K562 (cell line): Measurements from ENCODE around the gene HOXA11. TPM values are rescaled to one million over a fixed set of nuclear protein-coding genes. Genes with fewer than 3 reads are reported as not detected.

Source experiments
- ATAC-seq: fragments of 200-7000 bp; cut with Tn5 transposase; 3 replicates; pipeline ENCODE4 v1.9.1; 2020; ENCODE audit warnings: moderate library complexity
- BruUV-seq: library from RNA; stranded (reverse); fragments of 400-500 nt; replicated peaks from 2 replicates; lab custom pipeline; 2021; lab: Mats Ljungman, UMichigan
- CTCF ChIA-PET: fragments of 300-600 bp; formaldehyde crosslinking; extraction: SDS; loops from one replicate; lab custom pipeline; 2021; ENCODE audit warnings: low intra/inter-chr PET ratio; lab: Yijun Ruan, JAX
- POLR2A ChIA-PET: fragments of 300-600, 350-650 bp; sonication (Branson Sonifier 250); formaldehyde crosslinking; extraction: SDS; loops from one replicate; lab custom pipeline; 2021; ENCODE audit warnings: antibody characterized with exemption, inconsistent platforms; lab: Yijun Ruan, JAX
- DNase-seq, 4 experiments: peaks; one replicate each; pipeline versions ENCODE4 v3.0.0 to v3.0.0-alpha.2; 2011 to 2018; ENCODE audit warnings: low spot score in 3 of 4, mixed read lengths in 3 of 4; ENCODE audit errors: extremely low read depth in 1 of 4
- FAIRE-seq: peaks from 2 replicates; lab custom pipeline; 2011; peaks lifted over from hg19 to GRCh38; lab: Jason Lieb, UNC
- H2AFZ ChIP-seq: 2 replicates; pipeline ENCODE4 v1.6.0; 2011; ENCODE audit warnings: low read depth, low read length, control low read depth, inconsistent platforms
- H3K27ac ChIP-seq: fragments of 200-600 bp; 3 replicates; pipeline ENCODE4 v1.8.0; 2011; ENCODE audit warnings: low read depth, mild to moderate bottlenecking, control low read depth, inconsistent platforms, low read length, moderate library complexity, mixed read lengths; ENCODE audit errors: extremely low read depth
- H3K27me3 ChIP-seq, 2 experiments: fragments of 300-600 bp in 1 of 2; 2 replicates in 1 of 2; 3 replicates in 1 of 2; pipeline versions ENCODE4 v1.6.0 to v1.8.0; 2011; ENCODE audit warnings: inconsistent platforms in 2 of 2, low read length in 2 of 2, mild to moderate bottlenecking in 1 of 2, mixed read lengths in 1 of 2, moderate library complexity in 1 of 2; ENCODE audit not compliant: control insufficient read depth in 2 of 2, insufficient read depth in 2 of 2
- H3K36me3 ChIP-seq: fragments of 300-600 bp; 3 replicates; pipeline ENCODE4 v1.8.0; 2011; ENCODE audit warnings: mild to moderate bottlenecking, low read length, inconsistent platforms; ENCODE audit not compliant: control insufficient read depth, insufficient read depth
- H3K4me1 ChIP-seq, 2 experiments: fragments of 200-600 bp in 1 of 2; replicated peaks in 1 of 2; 2 replicates in 1 of 2; 3 replicates in 1 of 2; pipeline versions ENCODE4 v1.5.1 to v1.8.0; 2011; ENCODE audit warnings: inconsistent platforms in 2 of 2, low read length in 2 of 2, mild to moderate bottlenecking in 1 of 2, mixed read lengths in 1 of 2, moderate library complexity in 1 of 2; ENCODE audit not compliant: control insufficient read depth in 2 of 2, insufficient read depth in 2 of 2
- H3K4me2 ChIP-seq: 2 replicates; pipeline ENCODE4 v1.6.1; 2011; ENCODE audit warnings: low read length, control low read depth, inconsistent platforms, mixed read lengths; ENCODE audit not compliant: insufficient read depth
- H3K4me3 ChIP-seq: fragments of 200-600 bp; sonication (generic), shearing (Covaris generic); 2 replicates; pipeline ENCODE4 v1.5.1; 2016; ENCODE audit warnings: control low read depth, inconsistent platforms
- H3K79me2 ChIP-seq: fragments of 200-600 bp; 3 replicates; pipeline ENCODE4 v1.8.0; 2011; ENCODE audit warnings: low read length, inconsistent platforms; ENCODE audit not compliant: control insufficient read depth, insufficient read depth
- H3K9ac ChIP-seq, 2 experiments: 2 replicates each; pipeline versions ENCODE4 v1.6.0 to v1.6.1; 2011; ENCODE audit warnings: low read depth in 2 of 2, low read length in 2 of 2, control low read depth in 1 of 2, inconsistent platforms in 1 of 2, mild to moderate bottlenecking in 1 of 2, mixed read lengths in 1 of 2; ENCODE audit not compliant: insufficient read depth in 1 of 2
- H3K9me1 ChIP-seq: one replicate; pipeline ENCODE4 v1.6.0; 2011; ENCODE audit warnings: inconsistent platforms, mild to moderate bottlenecking, low read length, moderate library complexity; ENCODE audit not compliant: control insufficient read depth, insufficient read depth
- H3K9me3 ChIP-seq: replicated peaks from 2 replicates; pipeline ENCODE4 v1.5.1; 2011; ENCODE audit warnings: low read depth, low read length, inconsistent platforms; ENCODE audit not compliant: control insufficient read depth, insufficient read depth
- H4K20me1 ChIP-seq: replicated peaks from 2 replicates; pipeline ENCODE4 v1.6.1; 2011; ENCODE audit warnings: low read length, inconsistent platforms, mixed read lengths; ENCODE audit not compliant: control insufficient read depth, insufficient read depth
- CBX1 ChIP-seq: sonication (generic); IDR thresholded peaks from 2 replicates; pipeline ENCODE4 v1.6.1; 2016; ENCODE audit warnings: antibody characterized with exemption, low read depth, mild to moderate bottlenecking
- FOXA3 ChIP-seq, 2 experiments: fragments of 450-650 bp in 1 of 2; sonication (generic) in 1 of 2; formaldehyde crosslinking; IDR thresholded peaks in 1 of 2; conservative IDR thresholded peaks in 1 of 2; 2 replicates each; pipeline versions ENCODE4 v1.4.0 to v1.8.0; 2020 to 2022; ENCODE audit warnings: mild to moderate bottlenecking in 2 of 2, missing genetic modification reagents in 1 of 2
- FOXO4 ChIP-seq: fragments of 450-650 bp; formaldehyde crosslinking; IDR thresholded peaks from 2 replicates; pipeline ENCODE4 v1.4.0; 2020; ENCODE audit warnings: mild to moderate bottlenecking, moderate library complexity
- GTF2E2 ChIP-seq: fragments of 200-800 bp; sonication (Bioruptor generic); IDR thresholded peaks from 2 replicates; pipeline ENCODE4 v1.6.1; 2016; ENCODE audit warnings: missing genetic modification characterization, missing compliant biosample characterization
- KAT8 ChIP-seq: fragments of 450-650 bp; IDR thresholded peaks from 2 replicates; pipeline ENCODE4 v1.6.1; 2016; ENCODE audit warnings: low read depth, mild to moderate bottlenecking
- MEF2D ChIP-seq: conservative IDR thresholded peaks from 2 replicates; pipeline ENCODE4 v1.6.1; 2016; ENCODE audit warnings: low read depth, missing genetic modification characterization, missing compliant biosample characterization
- SAFB2 ChIP-seq: fragments of 200-400 bp; formaldehyde crosslinking; IDR thresholded peaks from 2 replicates; pipeline ENCODE4 v1.6.1; 2018; ENCODE audit warnings: borderline replicate concordance, low read length, low read depth, moderate library complexity; ENCODE audit not compliant: severe bottlenecking
- TFAM ChIP-seq: fragments of 250-450 bp; sonication (Bioruptor Pico); conservative IDR thresholded peaks from 2 replicates; pipeline ENCODE4 v1.5.0; 2021; ENCODE audit warnings: mild to moderate bottlenecking, moderate library complexity
- ZNF121 ChIP-seq: sonication (generic); formaldehyde crosslinking; conservative IDR thresholded peaks from 2 replicates; pipeline ENCODE4 v1.8.0; 2022; ENCODE audit warnings: missing genetic modification reagents
- ZNF24 ChIP-seq: fragments of 450-650 bp; IDR thresholded peaks from 2 replicates; pipeline ENCODE4 v1.6.1; 2016
- ZNF395 ChIP-seq: fragments of 200-800 bp; sonication (Bioruptor generic); IDR thresholded peaks from 2 replicates; pipeline ENCODE4 v1.6.1; 2017; ENCODE audit warnings: missing genetic modification characterization, missing compliant biosample characterization
- WGBS: fragments of 100-300 bp; shearing (Covaris generic); methylation state at CpG from one replicate; pipeline ENCODE4 v1.1.6; 2016; ENCODE audit warnings: low coverage, mixed read lengths; ENCODE audit not compliant: insufficient coverage; ENCODE audit errors: missing lambda C conversion rate; 5-methylcytosine and 5-hydroxymethylcytosine counted together
- in situ Hi-C: fragments of 300-500 bp; cut with MboI; formaldehyde crosslinking; loops from 4 replicates; pipeline ENCODE4 v1.15.0; 2018; ENCODE audit warnings: inconsistent platforms, mixed read lengths
- intact Hi-C: fragments of 100-400 bp; cut with micrococcal nuclease; formaldehyde crosslinking; loops from 2 replicates; pipeline ENCODE4 v1.14.2; 2022
- polyA plus RNA-seq, 8 experiments: library from polyadenylated mRNA; depleted of rRNA in 4 of 8; stranded (reverse) in 5 of 8; unstranded in 3 of 8; fragments of >200 nt; fragmentation: Nextera tagmentation in 2 of 8; fragmentation: Illumina TruSeq in 1 of 8; extraction: Ambion mirVana in 2 of 8; extraction: Trizol in 1 of 8; gene quantifications; 2 replicates each; pipeline versions ENCODE4 v1.2.1 to v1.2.3, GENCODE V29; 2011 to 2014; ENCODE audit warnings: inconsistent platforms in 1 of 8, missing spikeins in 1 of 8
- total RNA-seq, 7 experiments: library from RNA; depleted of rRNA in 6 of 7; stranded (reverse); fragments of >200 nt in 6 of 7; fragmentation: Illumina TruSeq in 2 of 7; extraction: Trizol in 2 of 7; gene quantifications; 2 replicates each; pipeline versions ENCODE4 v1.2.1 to v1.2.3, GENCODE V29; 2011 to 2021; ENCODE audit warnings: low replicate concordance in 1 of 7

Gene HOXA11
- total and polyA plus RNA-seq, 9 of the 15 experiments (the other 6 are each of a cell fraction or from before 2014, with no cell fraction given), result not detected

GRCh38 chr7:27154901-27155815, 29.9 kb downstream of the HOXA11 start:
- Histone ChIP-seq H3K9ac (no peak overlapping the region), H3K9me1 (no peaks in the 10 kb centered on the region), H3K9me3 (no peaks in the 10 kb centered on the region), H2AFZ (no peak overlapping the region), H3K27ac (no peak overlapping the region)
- 35% methylated on average over 48 of the region's 48 CpGs for WGBS
- no TSS peak for BruUV-seq
- TF ChIP-seq SAFB2 (no peak), ZNF395 (CRISPR knock-in tag) (no peak), ZNF121 (no peak), KAT8 (no peak), GTF2E2 (tag) (no peak), TFAM (no peak), ZNF24 (no peak), FOXA3 (CRISPR knock-in tag; conservative IDR thresholded peaks at IDR 0.05 in 1 of 2, IDR thresholded peaks at IDR 0.05 in 1 of 2) (no peak), CBX1 (no peak), FOXO4 (CRISPR knock-in tag) (no peak), MEF2D (no peak)
- TF ChIP-seq, all 486 proteins: peak for 0
- Histone ChIP-seq H3K79me2 (no peaks in the 10 kb centered on the region), H3K4me1 (peaks cover 0 to 17% of the 10 kb centered on the region in 2 experiments; a peak in 2 of 5 replicates), H4K20me1 (no peaks in the 10 kb centered on the region), H3K4me3 (no peak overlapping the region), H3K4me2 (no peak overlapping the region), H3K27me3 (peaks cover 29 to 91% of the 10 kb centered on the region in 2 experiments), H3K36me3 (no peaks in the 10 kb centered on the region)
- no peak for DNase-seq
- in situ Hi-C loops (loop anchor here (25.0 kb wide), 3 partner anchors 643 to 1268 kb away; no protein-coding TSS in a partner anchor), intact Hi-C loops (no loop called here)
- ATAC-seq, result no peak
- POLR2A ChIA-PET, result interaction anchor here (0.6 kb wide), 1 partner anchor 917 kb away, joined by 4 read pairs; no protein-coding TSS in a partner anchor
- CTCF ChIA-PET, result no interaction called here
- FAIRE-seq, result no peak
